HG02884 (cell line): ENCODE data around the gene UGDH.
"Not testable (repeated sequence)": the region's sequence is repeated elsewhere in the genome, so short reads cannot be mapped to it uniquely, and the experiment has no call there.

Source experiments
- ATAC-seq: cut with Tn5 transposase; IDR thresholded peaks from one replicate; pipeline ENCODE4 v1.9.1; 2021; ENCODE audit warnings: mild to moderate bottlenecking, moderate library complexity; ENCODE audit not compliant: unreplicated experiment

Gene UGDH

GRCh38 chr4:39497909-39498726 is 29.1 kb downstream of the UGDH start:
- no peak for ATAC-seq

GRCh38 chr4:39495446-39496213 is 31.6 kb downstream of the UGDH start:
- ATAC-seq: no peak

GRCh38 chr4:39494354-39494753 is 32.9 kb downstream of the UGDH start:
- ATAC-seq: no peak

GRCh38 chr4:39490322-39490721 is 36.9 kb downstream of the UGDH start:
- no peak for ATAC-seq

GRCh38 chr4:39486221-39486804 is 40.9 kb downstream of the UGDH start:
- ATAC-seq: no peak

GRCh38 chr4:39484582-39485272 is 42.5 kb downstream of the UGDH start:
- no peak for ATAC-seq

GRCh38 chr4:39480902-39481695 is 46.1 kb downstream of the UGDH start:
- ATAC-seq: no peak

- ATAC-seq: no peak
These were observed 47.0 kb downstream of the UGDH start for GRCh38 chr4:39480251-39480650.

- no peak for ATAC-seq
These were observed 50.9 kb downstream of the UGDH start for GRCh38 chr4:39476187-39476895.

- ATAC-seq: no peak
These were observed 54.8 kb downstream of the UGDH start for GRCh38 chr4:39472396-39472795.

GRCh38 chr4:39470402-39470801 is 56.8 kb downstream of the UGDH start:
- no peak for ATAC-seq

GRCh38 chr4:39469429-39470077 is 57.7 kb downstream of the UGDH start:
- peak; percentile 59 for ATAC-seq

GRCh38 chr4:39467464-39467863 is 59.8 kb downstream of the UGDH start:
- ATAC-seq: no peak

GRCh38 chr4:39466747-39467146 is 60.5 kb downstream of the UGDH start:
- ATAC-seq: no peak

GRCh38 chr4:39464886-39465501 is 62.2 kb downstream of the UGDH start:
- ATAC-seq: no peak

GRCh38 chr4:39458505-39459300 is 68.5 kb downstream of the UGDH start, which contains the start of the genes LIAS and RPL9:
LIAS (plus strand) TSS chr4:39459056; CDS start chr4:39459118, 62 bp downstream.
RPL9 (minus strand) TSS chr4:39458922; CDS start chr4:39458439, 483 bp downstream.
- peak; percentile 74 for ATAC-seq

- ATAC-seq: not testable (repeated sequence)
These were observed 69.1 kb downstream of the UGDH start for GRCh38 chr4:39458161-39458504.
